C4-2B (cell line): ENCODE measurements around the gene CHMP4A.

ENCODE experiments used
- ZFX ChIP-seq: fragments of 450-650 bp; IDR thresholded peaks from 2 replicates; pipeline ENCODE4 v1.6.1; 2017
- TF ChIP-seq, protein P1 (sequence below): fragments of 450-650 bp; conservative IDR thresholded peaks from 2 replicates; pipeline ENCODE4 v1.5.1; 2017; ENCODE audit warnings: mild to moderate bottlenecking

DNA sequence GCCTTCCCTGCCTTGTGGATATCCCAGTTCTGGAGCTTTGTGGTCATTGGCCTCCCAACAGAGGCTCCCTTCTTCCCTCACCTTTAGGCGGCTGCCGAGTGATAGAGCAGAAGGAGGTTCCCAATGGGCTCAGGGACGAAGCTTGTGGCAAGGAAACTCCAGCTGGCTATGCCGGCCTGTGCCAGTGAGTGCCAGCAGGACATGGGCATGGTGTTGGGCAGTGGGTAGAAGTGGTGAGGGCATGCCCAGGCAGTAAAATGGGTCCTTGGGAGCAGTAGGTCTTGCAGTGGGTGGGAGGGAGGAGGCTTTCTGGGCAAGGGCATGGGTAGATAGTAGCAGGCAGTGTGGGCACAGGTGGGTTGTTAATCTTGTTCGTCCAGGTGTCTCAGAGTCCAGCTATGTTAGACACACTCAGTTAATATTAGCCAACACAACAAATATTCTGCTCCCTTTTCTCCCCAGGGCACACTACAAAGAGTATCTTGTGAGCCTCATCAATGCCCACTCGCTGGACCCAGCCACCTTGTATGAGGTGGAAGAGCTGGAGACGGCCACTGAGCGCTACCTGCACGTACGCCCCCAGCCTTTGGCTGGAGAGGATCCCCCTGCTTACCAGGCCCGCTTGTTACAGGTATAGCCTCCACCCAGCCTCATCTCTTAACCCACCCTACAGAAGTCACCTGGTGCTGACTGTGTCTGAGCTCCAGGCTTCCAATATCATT lies 53.4 kb downstream of the CHMP4A start:
- TF ChIP-seq, protein P1, sequence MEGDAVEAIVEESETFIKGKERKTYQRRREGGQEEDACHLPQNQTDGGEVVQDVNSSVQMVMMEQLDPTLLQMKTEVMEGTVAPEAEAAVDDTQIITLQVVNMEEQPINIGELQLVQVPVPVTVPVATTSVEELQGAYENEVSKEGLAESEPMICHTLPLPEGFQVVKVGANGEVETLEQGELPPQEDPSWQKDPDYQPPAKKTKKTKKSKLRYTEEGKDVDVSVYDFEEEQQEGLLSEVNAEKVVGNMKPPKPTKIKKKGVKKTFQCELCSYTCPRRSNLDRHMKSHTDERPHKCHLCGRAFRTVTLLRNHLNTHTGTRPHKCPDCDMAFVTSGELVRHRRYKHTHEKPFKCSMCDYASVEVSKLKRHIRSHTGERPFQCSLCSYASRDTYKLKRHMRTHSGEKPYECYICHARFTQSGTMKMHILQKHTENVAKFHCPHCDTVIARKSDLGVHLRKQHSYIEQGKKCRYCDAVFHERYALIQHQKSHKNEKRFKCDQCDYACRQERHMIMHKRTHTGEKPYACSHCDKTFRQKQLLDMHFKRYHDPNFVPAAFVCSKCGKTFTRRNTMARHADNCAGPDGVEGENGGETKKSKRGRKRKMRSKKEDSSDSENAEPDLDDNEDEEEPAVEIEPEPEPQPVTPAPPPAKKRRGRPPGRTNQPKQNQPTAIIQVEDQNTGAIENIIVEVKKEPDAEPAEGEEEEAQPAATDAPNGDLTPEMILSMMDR, result no peak
- no peak for TF ChIP-seq ZFX
